NCI-H460 (cell line): ENCODE data around the gene KPNA3. TPM values are rescaled to one million over a fixed set of nuclear protein-coding genes. Genes with fewer than 3 reads are reported as not detected.
"Not testable (repeated sequence)": the region's sequence is repeated elsewhere in the genome, so short reads cannot be mapped to it uniquely, and the experiment has no call there.

Experiments
- DNase-seq: peaks from one replicate; pipeline ENCODE4 v3.0.0-alpha.2; 2016; ENCODE audit warnings: low read depth; ENCODE audit errors: extremely low read depth
- total RNA-seq: library from RNA; depleted of rRNA; stranded (reverse); fragments of >200 nt; shearing (Covaris generic); gene quantifications from 2 replicates; pipeline ENCODE4 v1.2.3, GENCODE V29; 2014

KPNA3 gene
- total RNA-seq, 1 experiment from 2014 or later, result 16.0 TPM

DNA sequence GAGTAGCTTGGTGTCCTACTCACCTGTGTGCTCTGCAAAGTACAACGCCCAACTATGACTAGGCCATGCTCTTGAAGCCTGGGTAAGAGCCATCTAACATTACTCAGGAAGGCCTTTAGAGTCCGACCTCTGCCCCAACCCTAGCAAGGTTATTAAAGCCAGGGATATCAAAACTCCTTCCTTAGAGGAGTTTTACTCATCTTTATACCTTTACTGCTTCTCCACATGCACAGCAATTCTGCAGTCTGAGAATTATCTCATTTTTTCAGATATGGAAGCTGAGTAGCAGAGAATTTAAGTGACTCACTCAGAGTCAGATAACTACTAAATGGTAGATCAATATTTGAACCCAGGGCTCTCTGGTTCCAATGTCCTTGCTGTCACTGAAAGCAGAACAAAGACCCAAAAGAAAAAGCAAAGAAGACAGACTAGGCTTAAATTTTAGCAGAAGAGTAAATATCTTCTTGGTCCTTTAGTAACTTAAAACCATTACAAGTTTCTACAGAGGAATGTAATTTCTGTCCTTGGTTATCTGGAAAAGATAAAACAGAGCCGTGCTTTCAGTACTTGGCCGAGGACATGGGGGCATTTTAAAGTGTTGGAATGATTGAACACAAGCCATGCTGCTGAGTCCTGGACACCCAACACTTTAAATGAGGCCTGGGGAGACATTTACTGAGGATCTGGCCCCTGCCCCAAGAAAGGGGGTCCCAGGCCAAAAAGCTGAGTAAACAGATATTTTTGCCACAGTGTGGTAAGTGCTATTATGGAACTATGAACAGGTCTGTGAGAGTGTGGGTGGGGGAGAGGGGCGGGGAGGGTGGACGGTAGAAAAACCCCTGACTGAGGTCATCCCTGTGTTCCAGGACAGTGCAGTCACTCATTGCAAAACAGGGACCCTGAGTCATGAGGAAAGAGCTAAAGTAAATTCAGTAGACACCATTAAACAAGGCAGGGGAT lies 18.4 kb upstream of the KPNA3 start:
- DNase-seq, result no peak

DNA sequence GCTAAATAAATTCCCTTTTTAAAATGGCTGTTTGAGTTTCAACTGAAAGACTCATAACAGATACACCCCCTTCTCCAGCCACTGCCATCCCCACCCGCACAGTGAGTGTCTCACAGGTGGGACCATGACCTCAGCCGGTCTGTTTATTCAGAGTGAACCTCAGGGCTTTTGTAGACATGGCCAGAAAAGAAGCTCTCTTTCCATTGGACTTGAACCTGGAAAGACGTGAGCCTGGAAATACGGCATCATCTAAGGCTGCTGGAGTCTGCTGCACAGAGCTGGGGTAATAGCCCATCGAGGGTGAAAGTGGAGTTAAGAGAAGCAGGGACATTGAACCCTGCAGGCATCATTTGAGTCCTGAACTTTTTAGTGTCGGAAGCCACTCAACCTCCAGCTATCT lies 15.2 kb upstream of the KPNA3 start:
- DNase-seq, result no peak

DNA sequence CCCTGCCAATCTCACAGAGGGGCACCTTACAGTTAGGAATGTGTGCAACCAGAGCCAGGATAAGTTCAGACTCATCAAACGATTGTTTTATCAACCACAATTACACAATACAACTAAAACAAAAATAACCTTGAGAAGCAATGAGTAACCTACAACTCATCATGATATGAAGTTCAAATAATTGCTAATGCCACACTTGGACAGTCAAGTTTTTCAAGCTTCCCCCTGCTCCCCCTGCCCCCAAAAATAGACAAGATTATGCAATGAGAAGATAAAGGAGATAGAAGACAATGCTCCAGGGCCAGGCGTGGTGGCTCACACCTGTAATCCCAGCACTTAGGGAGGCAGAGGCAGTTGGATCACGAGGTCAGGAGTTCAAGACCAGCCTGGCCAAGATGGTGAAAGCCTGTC lies 13.6 kb upstream of the KPNA3 start:
- DNase-seq, result no peak

DNA sequence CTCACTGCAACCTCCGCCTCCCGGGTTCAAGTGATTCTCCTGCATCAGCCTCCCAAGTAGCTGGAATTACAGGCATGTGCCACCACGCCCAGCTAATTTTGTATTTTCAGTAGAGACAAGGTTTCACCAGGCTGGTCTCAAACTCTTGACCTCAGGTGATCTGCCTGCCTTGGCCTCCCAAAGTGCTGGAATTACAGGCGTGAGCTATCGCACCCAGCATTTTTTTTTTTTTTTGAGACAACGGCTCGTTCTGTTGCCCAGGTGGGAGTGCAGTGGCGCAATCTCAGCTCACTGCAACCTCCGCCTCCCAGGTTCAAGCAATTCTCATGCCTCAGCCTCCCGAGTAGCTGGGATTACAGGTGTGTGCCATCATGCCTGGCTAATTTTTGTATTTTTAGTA lies 10.6 kb upstream of the KPNA3 start:
- not testable (repeated sequence) for DNase-seq

DNA sequence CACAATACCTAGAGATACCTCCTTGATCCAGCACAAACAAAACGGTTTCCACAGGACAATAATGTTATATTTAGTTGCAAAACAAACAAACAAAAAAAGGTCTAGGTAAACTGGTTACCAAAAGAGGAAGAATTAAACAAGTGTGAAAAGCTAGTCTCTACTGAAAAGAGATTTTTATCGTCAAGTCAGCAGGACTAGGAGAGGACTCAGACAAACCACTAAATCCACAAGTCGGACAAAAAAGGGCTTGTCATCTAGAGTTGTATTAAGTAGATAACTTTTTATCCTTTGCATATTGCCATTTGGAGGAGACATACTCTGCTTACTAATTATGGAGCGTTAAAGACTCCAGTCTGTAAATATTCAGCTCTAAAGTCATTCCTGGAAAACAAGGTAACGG lies 9.9 kb upstream of the KPNA3 start:
- DNase-seq, result no peak

DNA sequence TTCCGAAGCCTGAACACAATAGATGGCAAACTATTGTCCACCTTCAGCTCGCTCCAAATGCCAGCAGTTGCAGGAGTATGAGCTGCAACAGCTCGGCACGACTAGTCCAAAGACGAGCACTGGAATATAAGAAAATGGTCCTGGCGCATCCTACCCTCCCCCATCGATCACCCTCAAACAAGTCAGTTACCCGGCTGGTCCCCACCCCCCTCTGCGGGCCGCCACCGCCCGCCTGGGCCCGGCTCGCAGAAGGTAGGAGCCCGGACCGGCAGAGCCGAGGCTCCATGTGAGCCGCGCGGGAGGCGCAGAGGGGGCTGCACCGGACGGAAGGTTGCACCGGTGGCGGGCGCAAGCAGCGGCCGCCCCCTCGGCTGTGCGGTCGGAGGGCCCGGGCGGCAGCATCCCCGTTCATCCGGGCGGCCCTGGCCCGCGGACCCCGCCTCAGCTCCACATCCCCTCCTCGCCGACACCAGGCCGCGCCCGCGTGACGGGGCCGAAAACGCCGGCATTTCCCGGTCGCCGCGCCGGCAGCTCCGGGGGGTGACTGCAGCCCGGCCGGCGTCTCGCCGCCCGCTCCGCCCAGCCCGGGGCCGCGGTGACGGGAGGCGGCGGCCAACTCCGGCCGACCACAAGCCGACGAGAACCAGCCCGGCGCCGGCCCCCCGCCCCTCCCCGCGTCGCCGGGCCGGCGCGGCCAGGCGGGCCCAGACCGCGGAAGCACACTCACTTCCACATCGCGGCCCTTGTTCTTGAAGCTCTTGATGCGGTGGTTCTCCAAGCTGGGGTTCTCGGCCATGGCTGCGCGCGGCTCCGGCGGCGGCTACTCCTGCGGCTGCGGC lies 552 bp downstream of the KPNA3 start:
- no peak for DNase-seq

DNA sequence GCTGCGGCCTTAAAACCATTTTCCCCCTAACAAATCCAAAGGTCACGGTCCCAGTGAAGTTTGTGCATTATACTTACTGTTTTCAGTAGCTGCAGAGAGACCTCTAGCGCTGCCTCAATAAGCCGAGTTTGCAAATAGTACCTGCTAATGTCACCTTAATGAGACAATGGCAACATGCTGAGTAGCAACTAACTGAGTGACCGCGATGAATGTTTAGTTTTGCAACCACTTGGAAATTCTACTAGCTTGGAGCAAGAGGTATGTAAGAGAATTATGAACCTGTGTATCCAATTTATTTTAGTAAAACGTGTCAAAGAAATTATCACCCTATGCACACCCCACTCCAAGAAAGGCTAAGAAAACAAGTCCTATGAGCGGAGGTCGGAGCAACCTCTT lies 1.2 kb downstream of the KPNA3 start:
- no peak for DNase-seq

DNA sequence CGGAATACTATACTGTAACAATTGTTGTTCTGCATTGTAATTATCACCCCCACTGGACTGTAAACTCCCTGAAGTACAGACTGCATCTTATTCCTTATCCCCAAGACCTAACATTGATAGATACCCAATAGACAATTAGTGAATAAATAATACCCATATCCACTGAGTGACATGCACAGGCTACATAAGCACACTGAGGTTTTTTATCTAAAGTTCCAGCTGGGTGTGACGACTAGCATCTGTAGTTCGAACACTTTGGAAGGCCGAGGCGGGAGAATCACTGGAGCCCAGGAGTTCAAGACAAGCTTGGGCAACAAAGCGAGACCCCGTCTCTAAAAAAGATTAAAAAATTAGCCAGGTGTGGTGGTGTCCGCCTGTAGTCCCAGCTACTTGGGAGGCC lies 2.5 kb downstream of the KPNA3 start:
- DNase-seq, result no peak

DNA sequence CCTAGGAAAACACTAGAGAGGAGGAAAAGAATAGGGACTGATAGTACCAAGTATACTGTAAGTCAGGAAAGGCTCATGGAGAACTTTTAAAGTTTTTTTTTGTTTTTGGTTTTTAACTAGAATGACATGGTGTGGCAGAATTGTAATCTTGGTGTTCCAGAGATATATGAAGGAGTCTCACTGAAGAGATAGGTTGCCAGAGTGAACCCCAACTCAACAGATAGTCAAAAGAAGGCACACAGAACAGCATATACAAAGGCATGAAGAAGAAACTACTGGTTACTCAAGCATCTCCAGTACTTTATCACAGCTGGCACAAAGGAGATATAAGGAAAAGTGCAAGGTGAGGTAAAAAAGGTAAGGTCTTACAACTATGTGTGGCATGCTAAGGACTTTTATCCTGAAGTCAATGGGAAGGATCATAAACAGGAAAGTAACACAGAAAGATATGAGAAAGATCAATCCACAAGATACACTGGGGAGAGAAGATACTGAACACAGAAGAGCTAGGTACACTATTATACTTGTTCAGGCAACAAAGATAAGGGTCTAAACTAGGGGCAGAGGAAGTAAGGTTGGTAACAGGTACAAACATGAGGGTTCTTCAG lies 6.0 kb downstream of the KPNA3 start:
- DNase-seq, result no peak

DNA sequence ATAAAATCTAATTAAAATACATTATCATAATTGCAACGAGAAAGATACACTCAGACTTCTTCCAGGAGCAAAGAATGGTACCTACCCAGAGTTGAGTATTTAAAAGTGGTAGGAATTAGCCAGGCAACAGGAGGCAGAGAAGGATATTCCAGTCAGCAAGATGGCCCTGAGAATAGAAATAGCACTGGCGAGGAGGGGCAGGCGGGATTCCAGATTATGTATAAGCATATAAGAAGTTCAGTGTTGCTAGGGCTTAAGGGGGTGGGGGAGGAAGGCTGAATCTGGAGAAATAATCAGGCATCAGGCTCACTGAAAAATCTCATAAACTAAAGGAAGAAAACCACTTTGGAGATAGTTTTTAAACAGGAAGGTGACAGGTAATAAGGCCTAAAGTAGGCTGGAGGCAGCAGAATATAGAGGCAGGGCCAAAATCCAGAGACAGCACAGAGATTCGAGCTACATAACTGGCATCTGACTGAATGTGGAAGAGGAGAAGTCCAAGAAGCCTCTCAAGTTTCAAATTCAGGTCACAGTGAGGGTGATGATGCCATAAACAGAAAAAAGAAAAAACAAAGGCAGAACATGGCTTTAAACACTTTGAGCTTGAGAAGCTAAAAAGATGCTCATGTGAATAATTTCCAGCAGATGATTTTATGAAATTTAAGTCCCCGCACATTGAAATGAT lies 7.5 kb downstream of the KPNA3 start:
- DNase-seq, result no peak

DNA sequence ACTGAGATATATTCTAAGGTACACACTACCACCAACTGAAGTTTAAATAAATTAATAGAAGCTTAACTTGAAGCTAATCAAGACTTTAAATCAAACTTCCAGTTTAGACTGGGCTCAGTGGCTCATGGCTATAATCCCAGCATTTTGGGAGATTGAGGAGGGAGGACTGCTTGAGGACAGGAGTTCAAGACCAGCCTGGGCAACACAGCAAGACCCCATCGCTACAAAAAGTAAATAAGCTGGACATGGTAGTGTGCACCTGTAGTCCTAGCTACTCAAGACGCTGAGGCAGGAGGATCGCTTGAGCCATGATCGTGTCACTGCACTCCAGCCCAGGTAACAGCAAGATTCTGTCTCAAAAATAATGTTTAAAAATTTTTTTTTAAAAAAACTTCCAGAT lies 8.6 kb downstream of the KPNA3 start:
- no peak for DNase-seq

DNA sequence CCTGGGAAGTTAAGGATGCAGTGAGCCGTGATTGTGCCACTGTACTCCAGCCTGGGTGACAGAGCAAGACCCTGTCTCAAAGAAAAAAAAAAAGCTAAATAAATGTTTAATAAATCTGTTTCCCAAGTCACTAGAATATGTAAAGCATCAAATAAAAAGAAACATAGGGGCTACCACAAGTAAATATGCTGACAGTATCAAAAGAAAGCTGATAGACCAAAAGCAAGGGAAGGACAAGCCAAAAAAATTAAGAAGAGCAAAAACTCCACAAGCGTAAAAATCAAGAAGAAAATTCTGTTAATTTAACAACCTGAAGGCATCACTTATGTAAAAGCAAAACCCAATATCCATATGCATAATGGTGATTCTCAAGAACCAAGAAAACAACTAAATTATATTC lies 9.7 kb downstream of the KPNA3 start:
- no peak for DNase-seq

DNA sequence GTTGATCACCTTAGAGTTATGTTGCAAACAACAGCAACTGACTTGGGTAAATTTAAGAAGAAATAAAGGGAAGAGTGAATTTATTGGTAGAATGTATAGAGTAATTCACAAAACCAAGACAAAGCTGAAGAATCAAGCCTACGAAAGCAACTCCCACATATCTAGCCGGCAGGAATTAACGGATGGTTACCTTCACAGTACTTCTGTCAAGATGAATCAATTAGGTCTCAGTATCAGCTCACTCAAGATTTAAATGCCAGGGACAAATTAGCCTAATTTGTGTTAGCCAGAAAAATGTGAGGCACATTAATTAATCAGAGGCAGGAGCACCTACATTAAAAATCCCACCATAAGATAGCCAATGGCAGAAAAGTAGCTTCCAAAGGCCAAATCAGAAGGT lies 10.7 kb downstream of the KPNA3 start:
- DNase-seq, result no peak

DNA sequence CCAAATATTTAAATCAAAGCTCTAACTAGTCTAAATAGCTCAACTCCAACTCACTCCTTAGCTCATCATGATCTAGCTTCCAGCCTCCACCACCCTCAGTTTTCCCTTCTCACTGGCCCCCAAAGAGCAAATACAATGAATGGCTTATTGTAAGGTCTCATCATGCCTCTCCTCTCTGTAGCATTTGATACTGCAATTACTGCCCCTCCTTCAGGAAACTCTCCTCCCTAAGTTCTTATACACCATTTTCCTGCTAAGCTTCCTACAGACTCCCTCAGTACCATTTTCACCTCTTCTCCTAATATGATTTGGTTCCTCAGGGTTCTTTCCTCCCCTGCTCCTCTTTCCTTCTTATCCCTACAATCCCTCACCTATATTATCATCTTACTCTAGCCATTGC lies 12.8 kb downstream of the KPNA3 start:
- DNase-seq, result no peak

DNA sequence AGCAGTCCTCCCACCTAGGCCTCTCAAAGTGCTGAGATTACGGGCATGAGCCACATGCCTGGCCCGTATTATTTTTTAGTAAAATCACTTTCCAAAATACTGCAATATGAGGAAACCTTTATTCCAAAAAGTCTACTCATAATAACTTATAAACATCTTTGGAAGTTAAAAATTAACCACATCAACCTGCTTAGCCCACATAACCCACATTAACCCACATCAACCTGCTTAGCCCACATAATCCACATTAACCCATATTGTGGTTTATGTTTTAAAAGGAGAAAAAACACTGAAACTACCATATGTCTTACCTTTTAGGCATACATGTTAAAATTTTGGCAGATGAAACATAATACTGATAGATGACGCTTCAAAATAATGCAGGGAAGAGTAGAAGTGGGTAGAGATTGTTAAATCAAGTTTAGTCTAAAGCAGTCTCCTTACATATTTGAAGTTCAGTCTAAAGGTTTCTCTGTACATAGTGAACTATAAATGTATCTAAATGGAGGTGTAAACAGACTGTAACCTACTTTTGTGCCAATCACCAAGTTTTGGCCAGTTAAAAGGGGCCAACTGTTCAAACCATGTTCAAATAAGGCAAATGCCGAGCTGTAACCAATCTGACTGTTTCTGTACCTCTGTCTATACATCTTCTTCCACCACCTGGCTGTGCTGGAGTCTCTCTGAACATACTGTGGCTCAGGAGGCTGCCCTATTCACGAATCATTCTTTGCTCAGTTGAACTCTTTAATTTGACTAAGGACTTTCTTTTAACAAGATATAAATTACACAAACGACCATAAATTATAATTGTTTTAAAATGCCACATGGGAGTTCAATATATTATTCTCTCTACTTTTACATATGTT lies 14.5 kb downstream of the KPNA3 start:
- DNase-seq, result no peak

DNA sequence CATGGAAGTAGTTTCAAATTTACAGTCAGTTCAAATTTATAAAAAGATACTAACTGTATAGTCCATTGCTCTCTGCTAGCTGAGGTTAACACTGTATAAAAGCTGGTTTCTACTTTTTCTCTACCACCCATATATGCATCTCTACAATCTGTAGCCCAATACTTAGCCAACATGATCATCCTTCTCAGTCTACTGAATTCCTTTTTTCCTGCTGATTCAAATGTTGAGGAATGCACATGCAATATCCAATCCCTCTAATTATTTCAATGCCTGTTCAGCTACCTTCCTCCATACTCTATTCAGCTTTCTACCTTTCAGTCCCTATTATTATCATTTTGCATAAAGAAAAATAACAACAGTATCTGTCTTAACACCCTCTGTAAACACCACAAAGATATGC lies 15.6 kb downstream of the KPNA3 start:
- no peak for DNase-seq

DNA sequence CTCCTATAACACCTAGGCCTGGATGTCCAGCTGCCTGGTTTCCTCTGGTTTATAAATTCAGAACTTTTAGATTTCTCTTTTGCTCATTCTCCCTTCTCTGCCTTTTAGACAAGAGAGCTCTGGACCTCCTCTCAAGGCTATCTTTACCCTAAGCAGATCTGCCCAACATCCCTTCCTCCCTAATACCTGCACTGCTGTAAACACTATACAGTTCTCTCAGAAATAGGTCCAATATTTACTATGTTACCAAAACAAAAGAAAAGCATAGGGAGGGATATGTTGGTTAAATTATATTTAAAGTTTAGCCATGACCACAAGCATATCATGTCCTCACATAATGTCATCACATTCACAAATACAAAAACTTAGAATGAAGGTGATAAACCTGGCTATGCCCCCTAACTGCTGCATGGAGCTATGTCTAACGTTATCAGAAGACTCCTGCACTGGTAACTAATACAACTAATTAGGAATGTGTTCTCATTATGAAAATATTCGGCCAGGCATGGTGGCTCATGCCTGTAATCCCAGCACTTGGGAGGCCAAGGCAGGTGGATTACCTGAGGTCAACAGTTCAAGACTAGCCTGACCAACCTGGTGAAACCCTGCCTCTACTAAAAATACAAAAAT lies 18.0 kb downstream of the KPNA3 start:
- no peak for DNase-seq

DNA sequence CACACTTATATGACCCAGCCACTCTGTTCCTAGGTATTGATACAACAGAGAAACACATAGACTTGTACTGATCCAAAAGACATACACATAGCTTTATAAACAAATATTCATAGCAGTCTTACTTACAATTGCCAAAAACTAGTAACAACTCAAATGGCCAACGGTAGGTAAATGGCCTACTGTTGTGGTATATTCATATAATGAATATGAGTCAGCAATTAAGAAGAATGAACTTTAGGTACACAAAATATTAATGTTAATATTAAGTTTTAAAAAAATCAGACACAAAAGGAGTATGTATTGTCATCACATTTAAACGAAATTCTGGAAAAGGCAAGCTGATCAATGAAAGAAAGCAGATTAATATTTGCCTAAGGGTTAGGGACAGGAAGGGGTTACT lies 19.7 kb downstream of the KPNA3 start:
- DNase-seq, result no peak

DNA sequence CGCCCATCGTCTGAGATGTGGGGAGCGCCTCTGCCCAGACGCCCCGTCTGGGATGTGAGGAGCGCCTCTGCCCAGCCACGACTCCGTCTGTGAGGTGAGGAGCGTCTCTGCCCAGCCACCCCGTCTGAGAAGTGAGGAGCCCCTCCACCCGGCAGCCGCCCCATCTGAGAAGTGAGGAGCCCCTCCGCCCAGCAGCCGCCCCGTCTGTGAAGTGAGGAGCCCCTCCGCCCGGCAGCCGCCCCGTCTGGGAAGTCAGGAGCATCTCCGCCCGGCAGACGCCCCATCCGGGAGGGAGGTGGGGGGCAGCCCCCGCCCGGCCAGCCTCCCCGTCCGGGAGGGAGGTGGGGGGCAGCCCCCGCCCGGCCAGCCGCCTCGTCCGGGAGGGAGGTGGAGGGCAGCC lies 30.7 kb downstream of the KPNA3 start:
- not testable (repeated sequence) for DNase-seq
